Measurements from ENCODE around the gene MICALL2.

Gene MICALL2

GRCh38 chr7:1458683-1459511, at the start of gene MICALL2:
Gene MICALL2 (minus strand): TSS chr7:1459470. CDS start chr7:1459326, 144 bp downstream.
- Mint-ChIP-seq H3K9me3 (no peaks in the 10 kb centered on the region), H3K36me3 (ENCODE audit: low read depth) (no peaks in the 10 kb centered on the region)

GRCh38 chr7:1508277-1508758, 49.0 kb upstream of the MICALL2 start:
- H3K9me3 Mint-ChIP-seq, result no peaks in the 10 kb centered on the region
- no peaks in the 10 kb centered on the region for H3K36me3 Mint-ChIP-seq (ENCODE audit: low read depth)
- peak overlapping the region; percentile 24 for H3K27ac Mint-ChIP-seq
- peak overlapping the region; percentile 25 for H3K4me3 Mint-ChIP-seq
- no peak for DNase-seq (ENCODE audit: low spot score)
- H3K27me3 Mint-ChIP-seq (ENCODE audit: low read depth), result no peaks in the 10 kb centered on the region
- H3K4me1 Mint-ChIP-seq (ENCODE audit: low read depth), result peaks cover 15% of the 10 kb centered on the region

More at GRCh38 chr7:1458683-1459511, at the start of gene MICALL2:
- H3K4me3 Mint-ChIP-seq, result peak within 1 kb of the TSS; percentile 69
- peak within 1 kb of the TSS; percentile 26 for H3K27ac Mint-ChIP-seq
- peaks cover 3% of the 10 kb centered on the region for H3K27me3 Mint-ChIP-seq (ENCODE audit: low read depth)
- DNase-seq (ENCODE audit: low spot score), result peak; percentile 40
- peaks cover 3% of the 10 kb centered on the region for H3K4me1 Mint-ChIP-seq (ENCODE audit: low read depth)

GRCh38 chr7:1505731-1506550, 46.7 kb upstream of the MICALL2 start:
- Mint-ChIP-seq H3K4me3 (peak overlapping the region; percentile 70), H3K9me3 (no peaks in the 10 kb centered on the region), H3K4me1 (ENCODE audit: low read depth) (peaks cover 24% of the 10 kb centered on the region), H3K27ac (peak overlapping the region; percentile 62), H3K36me3 (ENCODE audit: low read depth) (peaks cover 11% of the 10 kb centered on the region), H3K27me3 (ENCODE audit: low read depth) (no peaks in the 10 kb centered on the region)
- no peak for DNase-seq (ENCODE audit: low spot score)

GRCh38 chr7:1503816-1504775, 44.8 kb upstream of the MICALL2 start, which contains the start of gene INTS1:
Gene INTS1 (minus strand): TSS chr7:1504389. CDS start chr7:1503960, 429 bp downstream.
- peak within 1 kb of the TSS; percentile 88 for H3K4me3 Mint-ChIP-seq
- DNase-seq (ENCODE audit: low spot score), result peak; percentile 93
- peaks cover 24% of the 10 kb centered on the region for H3K4me1 Mint-ChIP-seq (ENCODE audit: low read depth)
- H3K27me3 Mint-ChIP-seq (ENCODE audit: low read depth), result no peaks in the 10 kb centered on the region
- peaks cover 18% of the 10 kb centered on the region for H3K36me3 Mint-ChIP-seq (ENCODE audit: low read depth)
- peak within 1 kb of the TSS; percentile 75 for H3K27ac Mint-ChIP-seq
- H3K9me3 Mint-ChIP-seq, result no peaks in the 10 kb centered on the region

- DNase-seq (ENCODE audit: low spot score), result no peak
- Mint-ChIP-seq H3K4me3 (peak overlapping the region; percentile 88), H3K9me3 (no peaks in the 10 kb centered on the region), H3K27ac (peak overlapping the region; percentile 62), H3K4me1 (ENCODE audit: low read depth) (peaks cover 22% of the 10 kb centered on the region), H3K27me3 (ENCODE audit: low read depth) (no peaks in the 10 kb centered on the region), H3K36me3 (ENCODE audit: low read depth) (peaks cover 18% of the 10 kb centered on the region)
Measured at GRCh38 chr7:1503390-1503789, 44.1 kb upstream of the MICALL2 start.

- Mint-ChIP-seq H3K27ac (peak overlapping the region; percentile 62), H3K27me3 (ENCODE audit: low read depth) (no peaks in the 10 kb centered on the region), H3K4me3 (peak overlapping the region; percentile 88), H3K4me1 (ENCODE audit: low read depth) (peaks cover 19% of the 10 kb centered on the region), H3K36me3 (ENCODE audit: low read depth) (peaks cover 18% of the 10 kb centered on the region), H3K9me3 (no peaks in the 10 kb centered on the region)
- DNase-seq (ENCODE audit: low spot score), result no peak
Measured at GRCh38 chr7:1502845-1503244, 43.6 kb upstream of the MICALL2 start.

GRCh38 chr7:1501487-1502270, 42.4 kb upstream of the MICALL2 start:
- peak overlapping the region; percentile 88 for H3K4me3 Mint-ChIP-seq
- H3K4me1 Mint-ChIP-seq (ENCODE audit: low read depth), result peaks cover 15% of the 10 kb centered on the region
- peaks cover 18% of the 10 kb centered on the region for H3K36me3 Mint-ChIP-seq (ENCODE audit: low read depth)
- no peak for DNase-seq (ENCODE audit: low spot score)
- H3K27me3 Mint-ChIP-seq (ENCODE audit: low read depth), result no peaks in the 10 kb centered on the region
- H3K9me3 Mint-ChIP-seq, result no peaks in the 10 kb centered on the region
- H3K27ac Mint-ChIP-seq, result no peak overlapping the region

GRCh38 chr7:1500064-1500807, 41.0 kb upstream of the MICALL2 start:
- H3K4me1 Mint-ChIP-seq (ENCODE audit: low read depth), result peaks cover 11% of the 10 kb centered on the region
- H3K36me3 Mint-ChIP-seq (ENCODE audit: low read depth), result peaks cover 18% of the 10 kb centered on the region
- DNase-seq (ENCODE audit: low spot score), result no peak
- peak overlapping the region; percentile 41 for H3K27ac Mint-ChIP-seq
- no peaks in the 10 kb centered on the region for H3K27me3 Mint-ChIP-seq (ENCODE audit: low read depth)
- H3K9me3 Mint-ChIP-seq, result no peaks in the 10 kb centered on the region
- H3K4me3 Mint-ChIP-seq, result no peak overlapping the region

- no peak for DNase-seq (ENCODE audit: low spot score)
- Mint-ChIP-seq H3K4me1 (ENCODE audit: low read depth) (peaks cover 11% of the 10 kb centered on the region), H3K27me3 (ENCODE audit: low read depth) (no peaks in the 10 kb centered on the region), H3K27ac (no peak overlapping the region), H3K4me3 (no peak overlapping the region), H3K36me3 (ENCODE audit: low read depth) (peaks cover 18% of the 10 kb centered on the region), H3K9me3 (no peaks in the 10 kb centered on the region)
Measured at GRCh38 chr7:1499367-1500029, 40.2 kb upstream of the MICALL2 start.

GRCh38 chr7:1498370-1499305, 39.4 kb upstream of the MICALL2 start:
- no peak for DNase-seq (ENCODE audit: low spot score)
- Mint-ChIP-seq H3K9me3 (no peaks in the 10 kb centered on the region), H3K27me3 (ENCODE audit: low read depth) (no peaks in the 10 kb centered on the region), H3K4me1 (ENCODE audit: low read depth) (peaks cover 11% of the 10 kb centered on the region), H3K36me3 (ENCODE audit: low read depth) (peaks cover 18% of the 10 kb centered on the region), H3K27ac (no peak overlapping the region), H3K4me3 (no peak overlapping the region)

GRCh38 chr7:1497293-1497927, 38.1 kb upstream of the MICALL2 start:
- H3K4me3 Mint-ChIP-seq, result no peak overlapping the region
- no peak overlapping the region for H3K27ac Mint-ChIP-seq
- H3K4me1 Mint-ChIP-seq (ENCODE audit: low read depth), result peaks cover 5% of the 10 kb centered on the region
- H3K9me3 Mint-ChIP-seq, result no peaks in the 10 kb centered on the region
- peaks cover 15% of the 10 kb centered on the region for H3K36me3 Mint-ChIP-seq (ENCODE audit: low read depth)
- DNase-seq (ENCODE audit: low spot score), result no peak
- no peaks in the 10 kb centered on the region for H3K27me3 Mint-ChIP-seq (ENCODE audit: low read depth)
